ENCODE results near the gene SPATS2L.

The SPATS2L gene

DNA sequence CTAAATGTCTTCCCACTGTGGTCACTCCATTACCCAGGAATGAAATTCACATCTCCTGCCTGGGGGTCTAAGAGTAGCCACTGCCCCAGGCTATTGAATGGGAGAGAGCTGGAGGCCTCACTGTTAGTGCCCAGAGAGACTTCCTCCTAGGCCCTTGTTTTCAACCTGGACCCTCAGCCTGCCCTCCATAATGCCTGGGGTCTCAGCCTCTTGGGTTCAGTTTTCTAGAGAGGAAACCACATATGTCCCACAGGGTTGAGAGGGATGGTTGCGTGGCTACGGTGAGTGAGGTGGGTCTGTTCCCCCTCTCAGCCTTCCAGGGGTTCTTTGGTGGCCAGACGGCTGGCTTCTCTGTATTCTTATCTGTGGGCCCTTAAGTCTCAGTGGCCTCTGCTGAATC is 43.4 kb downstream of the SPATS2L start (continued):
- TF ChIP-seq, protein P1, sequence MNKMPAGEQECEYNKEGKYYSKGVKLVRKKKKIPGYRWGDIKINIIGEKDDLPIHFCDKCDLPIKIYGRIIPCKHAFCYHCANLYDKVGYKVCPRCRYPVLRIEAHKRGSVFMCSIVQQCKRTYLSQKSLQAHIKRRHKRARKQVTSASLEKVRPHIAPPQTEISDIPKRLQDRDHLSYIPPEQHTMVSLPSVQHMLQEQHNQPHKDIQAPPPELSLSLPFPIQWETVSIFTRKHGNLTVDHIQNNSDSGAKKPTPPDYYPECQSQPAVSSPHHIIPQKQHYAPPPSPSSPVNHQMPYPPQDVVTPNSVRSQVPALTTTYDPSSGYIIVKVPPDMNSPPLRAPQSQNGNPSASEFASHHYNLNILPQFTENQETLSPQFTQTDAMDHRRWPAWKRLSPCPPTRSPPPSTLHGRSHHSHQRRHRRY (tag by site-specific recombination; IDR thresholded peaks at IDR 0.05): no peak
- TF ChIP-seq, protein P2, sequence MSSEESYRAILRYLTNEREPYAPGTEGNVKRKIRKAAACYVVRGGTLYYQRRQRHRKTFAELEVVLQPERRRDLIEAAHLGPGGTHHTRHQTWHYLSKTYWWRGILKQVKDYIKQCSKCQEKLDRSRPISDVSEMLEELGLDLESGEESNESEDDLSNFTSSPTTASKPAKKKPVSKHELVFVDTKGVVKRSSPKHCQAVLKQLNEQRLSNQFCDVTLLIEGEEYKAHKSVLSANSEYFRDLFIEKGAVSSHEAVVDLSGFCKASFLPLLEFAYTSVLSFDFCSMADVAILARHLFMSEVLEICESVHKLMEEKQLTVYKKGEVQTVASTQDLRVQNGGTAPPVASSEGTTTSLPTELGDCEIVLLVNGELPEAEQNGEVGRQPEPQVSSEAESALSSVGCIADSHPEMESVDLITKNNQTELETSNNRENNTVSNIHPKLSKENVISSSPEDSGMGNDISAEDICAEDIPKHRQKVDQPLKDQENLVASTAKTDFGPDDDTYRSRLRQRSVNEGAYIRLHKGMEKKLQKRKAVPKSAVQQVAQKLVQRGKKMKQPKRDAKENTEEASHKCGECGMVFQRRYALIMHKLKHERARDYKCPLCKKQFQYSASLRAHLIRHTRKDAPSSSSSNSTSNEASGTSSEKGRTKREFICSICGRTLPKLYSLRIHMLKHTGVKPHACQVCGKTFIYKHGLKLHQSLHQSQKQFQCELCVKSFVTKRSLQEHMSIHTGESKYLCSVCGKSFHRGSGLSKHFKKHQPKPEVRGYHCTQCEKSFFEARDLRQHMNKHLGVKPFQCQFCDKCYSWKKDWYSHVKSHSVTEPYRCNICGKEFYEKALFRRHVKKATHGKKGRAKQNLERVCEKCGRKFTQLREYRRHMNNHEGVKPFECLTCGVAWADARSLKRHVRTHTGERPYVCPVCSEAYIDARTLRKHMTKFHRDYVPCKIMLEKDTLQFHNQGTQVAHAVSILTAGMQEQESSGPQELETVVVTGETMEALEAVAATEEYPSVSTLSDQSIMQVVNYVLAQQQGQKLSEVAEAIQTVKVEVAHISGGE (tag by site-specific recombination; conservative IDR thresholded peaks at IDR 0.05; ENCODE audit: low read depth): no peak
- TF ChIP-seq ZNF777 (tag by site-specific recombination; IDR thresholded peaks at IDR 0.05; ENCODE audit: borderline replicate concordance) (no peak), KLF16 (tag by site-specific recombination; IDR thresholded peaks at IDR 0.05) (no peak)

DNA sequence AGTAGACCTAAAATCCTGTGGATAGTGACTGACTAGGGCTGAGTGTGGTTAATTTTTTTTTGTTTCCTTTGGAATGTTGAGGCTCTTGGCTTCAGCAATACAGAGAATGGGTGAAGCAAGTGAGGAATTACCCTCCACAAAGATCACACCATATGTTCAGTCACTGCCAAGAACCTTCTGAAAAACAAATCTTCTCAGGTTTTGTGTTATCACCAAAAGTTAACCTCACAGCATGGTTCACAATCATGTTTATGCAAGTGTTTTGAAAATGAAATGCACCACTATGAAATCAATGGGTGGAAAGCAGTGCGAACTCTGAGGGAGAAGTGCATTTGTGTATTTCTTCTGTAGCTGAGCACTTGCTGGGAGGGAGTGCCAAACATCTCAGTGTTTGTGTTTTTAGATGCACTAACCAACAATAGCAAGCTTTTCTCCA is 44.4 kb downstream of the SPATS2L start:
- H3K4me1 ChIP-seq (ENCODE audit: control insufficient read depth, insufficient read depth, low read length): peaks cover 11% of the 10 kb centered on the region; the same call in 1 of the 2 replicates
- H3K27ac ChIP-seq (ENCODE audit: extremely low read depth, low read depth, low read length): no peak overlapping the region
- H3K9me3 ChIP-seq (ENCODE audit: control insufficient read depth, insufficient read depth, low read depth, low read length): no peaks in the 10 kb centered on the region
- POLR2A ChIA-PET: no interaction called here
- TF ChIP-seq ZNF133 (tag by site-specific recombination; IDR thresholded peaks at IDR 0.05) (no peak), ZNF18 (tag by site-specific recombination; IDR thresholded peaks at IDR 0.05) (0 out of 2 replicates have a peak, but pooled peaks have one; percentile 54), ZNF423 (tag by site-specific recombination; IDR thresholded peaks at IDR 0.05) (no peak)
- H3K36me3 ChIP-seq (ENCODE audit: control insufficient read depth in 2 of 2, insufficient read depth in 1 of 2, low read length in 2 of 2): no peaks in the 10 kb centered on the region
- CTCF ChIA-PET: no interaction called here
- H3K4me3 ChIP-seq (ENCODE audit: low read depth, low read length): no peak overlapping the region

- Histone ChIP-seq H3K36me3 (ENCODE audit: control insufficient read depth in 2 of 2, insufficient read depth in 1 of 2, low read length in 2 of 2) (no peaks in the 10 kb centered on the region), H3K4me1 (ENCODE audit: control insufficient read depth, insufficient read depth, low read length) (peaks cover 11% of the 10 kb centered on the region; the same call in 1 of the 2 replicates), H3K27ac (ENCODE audit: extremely low read depth, low read depth, low read length) (no peak overlapping the region), H3K4me3 (ENCODE audit: low read depth, low read length) (no peak overlapping the region), H3K9me3 (ENCODE audit: control insufficient read depth, insufficient read depth, low read depth, low read length) (no peaks in the 10 kb centered on the region)
- ChIA-PET POLR2A (interaction anchor here (1.2 kb wide), 1 partner anchor 46 kb away, joined by 4 read pairs; no protein-coding TSS in a partner anchor), CTCF (interaction anchor here (0.6 to 0.9 kb wide), 5 partner anchors 40 to 1565 kb away, joined by 3 read pairs; no protein-coding TSS in a partner anchor)
- no peak for TF ChIP-seq ZNF274 (IDR thresholded peaks at IDR 0.05; ENCODE audit: low read length)
- TF ChIP-seq ZNF274 (tag by site-specific recombination; IDR thresholded peaks at IDR 0.05; ENCODE audit: borderline replicate concordance): no peak
- peak; percentile 65; the same call in 1 of the 2 replicates for TF ChIP-seq FEZF1 (tag by site-specific recombination; IDR thresholded peaks at IDR 0.05)
- TF ChIP-seq ZNF626 (tag by site-specific recombination; IDR thresholded peaks at IDR 0.05): no peak
Observed at GRCh38 chr2:200351815-200352214, 45.3 kb downstream of the SPATS2L start.

DNA sequence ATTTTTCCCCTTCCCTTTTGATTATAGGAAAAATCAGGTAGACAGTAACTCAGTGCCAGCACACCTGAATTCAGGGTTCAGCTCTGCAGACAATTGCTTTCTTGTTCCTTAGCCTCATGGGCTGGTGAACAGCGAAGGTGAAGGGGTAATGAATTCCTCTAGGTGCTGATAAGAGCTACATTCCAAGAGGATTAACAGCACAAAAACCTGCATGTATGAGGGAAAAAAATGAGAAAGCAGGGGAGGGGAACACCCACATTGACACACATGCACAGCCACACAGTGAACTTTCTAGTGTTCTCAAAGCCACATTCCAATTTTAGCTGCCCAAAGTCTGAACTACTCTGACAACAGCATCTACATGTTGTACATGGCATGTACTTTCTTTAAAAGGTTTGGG is 46.1 kb downstream of the SPATS2L start:
- ChIA-PET CTCF (interaction anchor here (0.6 to 0.9 kb wide), 2 partner anchors 128 to 1565 kb away, joined by 3 read pairs; no protein-coding TSS in a partner anchor), POLR2A (interaction anchor here (1.2 kb wide), 1 partner anchor 47 kb away, joined by 4 read pairs; no protein-coding TSS in a partner anchor)
- Histone ChIP-seq H3K9me3 (ENCODE audit: control insufficient read depth, insufficient read depth, low read depth, low read length) (no peaks in the 10 kb centered on the region), H3K36me3 (ENCODE audit: control insufficient read depth in 2 of 2, insufficient read depth in 1 of 2, low read length in 2 of 2) (no peaks in the 10 kb centered on the region), H3K27ac (ENCODE audit: extremely low read depth, low read depth, low read length) (no peak overlapping the region), H3K4me1 (ENCODE audit: control insufficient read depth, insufficient read depth, low read length) (peaks cover 11% of the 10 kb centered on the region; the same call in 1 of the 2 replicates), H3K4me3 (ENCODE audit: low read depth, low read length) (no peak overlapping the region)
- peak; percentile 73 for TF ChIP-seq PRDM1 (tag by site-specific recombination; IDR thresholded peaks at IDR 0.05)
- TF ChIP-seq ZBTB21 (tag by site-specific recombination; IDR thresholded peaks at IDR 0.05): no peak
- no peak for TF ChIP-seq ZNF133 (tag by site-specific recombination; IDR thresholded peaks at IDR 0.05)
- TF ChIP-seq PRDM2 (tag by site-specific recombination; IDR thresholded peaks at IDR 0.05; ENCODE audit: borderline replicate concordance): no peak
- no peak for TF ChIP-seq ZNF510 (tag by site-specific recombination; IDR thresholded peaks at IDR 0.05; ENCODE audit: insufficient replicate concordance)
- TF ChIP-seq EGR2 (tag by site-specific recombination; IDR thresholded peaks at IDR 0.05; ENCODE audit: low read depth): 0 out of 2 replicates have a peak, but pooled peaks have one; percentile 7
- TF ChIP-seq ZNF548 (tag by site-specific recombination; IDR thresholded peaks at IDR 0.05): no peak

All from HEK293 (cell line).